Measurements from ENCODE around the gene CFAP43. TPM values are rescaled to one million over a fixed set of nuclear protein-coding genes. Genes with fewer than 3 reads are reported as not detected.

CFAP43 gene
- total and polyA plus RNA-seq, 2 of the 8 experiments (the other 6 are each of a cell fraction or from before 2014, with no cell fraction given), result 0.11 to 0.27 TPM

GRCh38 chr10:104170610-104171254, 61.4 kb downstream of the CFAP43 start (continued):
- TF ChIP-seq HDAC2 (IDR thresholded peaks at IDR 0.05; ENCODE audit: borderline replicate concordance in 1 of 2, low read depth in 2 of 2, low read length in 2 of 2), result no peak
- no peak for TF ChIP-seq ATF2 (IDR thresholded peaks at IDR 0.05; ENCODE audit: low read length)
- no peak for TF ChIP-seq CTCF (IDR thresholded peaks at IDR 0.05; ENCODE audit: control extremely low read depth in 1 of 3, insufficient read depth in 1 of 3, low read depth in 1 of 3, low read length in 3 of 3)
- no peak for TF ChIP-seq RBBP5 (IDR thresholded peaks at IDR 0.05; ENCODE audit: borderline replicate concordance, low read depth, low read length)
- no peak for TF ChIP-seq SRF (IDR thresholded peaks at IDR 0.05; ENCODE audit: low read depth, low read length)

All from H1 (cell line).